Measurements from ENCODE around the gene DDX39A.

DNA sequence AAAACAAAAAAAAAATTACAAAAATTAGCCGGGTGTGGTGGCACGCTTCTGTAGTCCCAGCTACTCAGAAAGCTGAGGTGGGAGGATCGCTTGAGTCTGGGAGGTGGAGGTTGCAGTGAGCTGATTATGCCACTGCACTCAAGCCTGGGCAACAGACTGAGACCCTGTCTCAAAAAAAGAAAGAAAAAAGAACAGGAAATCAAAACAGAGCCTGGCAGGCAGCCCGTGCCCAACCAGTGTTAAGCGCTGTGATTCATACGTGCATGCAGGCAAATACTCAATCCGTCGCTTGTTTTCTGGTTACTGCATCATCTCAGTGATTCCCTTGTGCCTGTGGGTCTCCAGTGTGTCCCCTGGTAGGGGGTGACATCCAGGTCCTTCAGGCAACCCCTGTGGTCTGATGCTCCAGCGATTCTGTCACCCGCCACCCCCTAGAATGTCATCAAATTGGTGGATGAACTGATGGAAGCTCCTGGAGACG is 18.1 kb downstream of the DDX39A start:
- no peak for TF ChIP-seq EZH2 (IDR thresholded peaks at IDR 0.05; ENCODE audit: borderline replicate concordance, insufficient read depth, low read length, poor library complexity, severe bottlenecking)
- TF ChIP-seq RAD21 (conservative IDR thresholded peaks at IDR 0.05), result no peak
- TF ChIP-seq, protein P1, sequence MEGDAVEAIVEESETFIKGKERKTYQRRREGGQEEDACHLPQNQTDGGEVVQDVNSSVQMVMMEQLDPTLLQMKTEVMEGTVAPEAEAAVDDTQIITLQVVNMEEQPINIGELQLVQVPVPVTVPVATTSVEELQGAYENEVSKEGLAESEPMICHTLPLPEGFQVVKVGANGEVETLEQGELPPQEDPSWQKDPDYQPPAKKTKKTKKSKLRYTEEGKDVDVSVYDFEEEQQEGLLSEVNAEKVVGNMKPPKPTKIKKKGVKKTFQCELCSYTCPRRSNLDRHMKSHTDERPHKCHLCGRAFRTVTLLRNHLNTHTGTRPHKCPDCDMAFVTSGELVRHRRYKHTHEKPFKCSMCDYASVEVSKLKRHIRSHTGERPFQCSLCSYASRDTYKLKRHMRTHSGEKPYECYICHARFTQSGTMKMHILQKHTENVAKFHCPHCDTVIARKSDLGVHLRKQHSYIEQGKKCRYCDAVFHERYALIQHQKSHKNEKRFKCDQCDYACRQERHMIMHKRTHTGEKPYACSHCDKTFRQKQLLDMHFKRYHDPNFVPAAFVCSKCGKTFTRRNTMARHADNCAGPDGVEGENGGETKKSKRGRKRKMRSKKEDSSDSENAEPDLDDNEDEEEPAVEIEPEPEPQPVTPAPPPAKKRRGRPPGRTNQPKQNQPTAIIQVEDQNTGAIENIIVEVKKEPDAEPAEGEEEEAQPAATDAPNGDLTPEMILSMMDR (IDR thresholded peaks at IDR 0.05; ENCODE audit: poor library complexity, severe bottlenecking), result no peak
